ENCODE results near the gene ECE1.

DNA sequence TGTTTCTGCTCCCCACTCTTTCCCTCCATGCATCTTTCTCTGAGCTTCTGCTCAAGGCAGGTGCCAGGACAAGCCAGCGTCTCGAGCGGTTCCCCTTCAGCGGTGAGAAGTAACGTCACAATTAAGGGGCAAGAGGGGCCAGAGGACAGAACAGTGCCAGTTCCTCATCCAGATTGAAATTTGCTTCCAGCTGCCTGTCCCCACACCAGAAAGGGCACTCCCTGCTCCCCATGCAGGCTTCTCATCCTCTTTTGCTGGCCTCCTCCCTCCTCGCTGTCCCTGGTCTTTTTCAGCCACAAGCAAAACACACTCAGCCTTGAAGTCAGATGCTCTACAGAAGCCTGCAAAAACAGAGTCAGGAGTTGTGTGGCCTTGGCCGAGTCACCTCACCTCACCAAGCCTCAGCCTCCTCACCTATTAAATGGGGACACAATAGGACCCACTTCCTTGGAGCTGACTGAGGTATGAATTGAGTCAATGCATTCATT, 35.0 kb upstream of the ECE1 start:
- no peak for TF ChIP-seq CTCF (IDR thresholded peaks at IDR 0.05; ENCODE audit: borderline replicate concordance, extremely low read depth, low read length, poor library complexity, severe bottlenecking)
- no peak for TF ChIP-seq EZH2 (IDR thresholded peaks at IDR 0.05; ENCODE audit: borderline replicate concordance, low read depth, low read length, severe bottlenecking)

Measured in DND-41 (cell line).